Measurements from ENCODE around the gene ADAT1. TPM values are rescaled to one million over a fixed set of nuclear protein-coding genes. Genes with fewer than 3 reads are reported as not detected.

Gene ADAT1
- total RNA-seq, 1 experiment from 2014 or later, result 52.0 TPM

GRCh38 chr16:75576384-75576811 is 46.7 kb downstream of the ADAT1 start:
- DNase-seq (ENCODE audit: low read depth), result no peak

- DNase-seq (ENCODE audit: low read depth), result no peak
These were observed 47.1 kb downstream of the ADAT1 start for GRCh38 chr16:75575958-75576357.

GRCh38 chr16:75573955-75574354 is 49.1 kb downstream of the ADAT1 start:
- DNase-seq (ENCODE audit: low read depth), result no peak

- no peak for DNase-seq (ENCODE audit: low read depth)
These were observed 50.1 kb downstream of the ADAT1 start for GRCh38 chr16:75572864-75573542.

- no peak for DNase-seq (ENCODE audit: low read depth)
These were observed 52.5 kb downstream of the ADAT1 start for GRCh38 chr16:75570396-75571065.

- no peak for DNase-seq (ENCODE audit: low read depth)
These were observed 55.2 kb downstream of the ADAT1 start for GRCh38 chr16:75567911-75568310.

GRCh38 chr16:75566758-75567255 is 56.3 kb downstream of the ADAT1 start:
- DNase-seq (ENCODE audit: low read depth), result no peak

- peak; percentile 72 for DNase-seq (ENCODE audit: low read depth)
These were observed 56.9 kb downstream of the ADAT1 start, which contains the start of gene GABARAPL2 for GRCh38 chr16:75566040-75566757. TSS of gene GABARAPL2 (plus strand) at chr16:75566379. CDS start at chr16:75566487, 108 bp downstream.

GRCh38 chr16:75565640-75566039 is 57.4 kb downstream of the ADAT1 start:
- no peak for DNase-seq (ENCODE audit: low read depth)

- DNase-seq (ENCODE audit: low read depth), result peak; percentile 83
These were observed 63.3 kb downstream of the ADAT1 start for GRCh38 chr16:75559564-75560372.

GRCh38 chr16:75558846-75559401 is 64.2 kb downstream of the ADAT1 start:
- DNase-seq (ENCODE audit: low read depth), result no peak

GRCh38 chr16:75556431-75556950 is 66.6 kb downstream of the ADAT1 start:
- no peak for DNase-seq (ENCODE audit: low read depth)

GRCh38 chr16:75555707-75556430 is 67.2 kb downstream of the ADAT1 start, which contains the start of gene TMEM231:
TSS of gene TMEM231 (minus strand) at chr16:75556252. CDS start at chr16:75556209, 43 bp downstream.
- DNase-seq (ENCODE audit: low read depth), result peak; percentile 93

GRCh38 chr16:75555213-75555706 is 67.8 kb downstream of the ADAT1 start:
- DNase-seq (ENCODE audit: low read depth), result peak; percentile 90

- DNase-seq (ENCODE audit: low read depth), result no peak
These were observed 70.1 kb downstream of the ADAT1 start for GRCh38 chr16:75552951-75553350.

GRCh38 chr16:75550211-75550662 is 72.8 kb downstream of the ADAT1 start:
- DNase-seq (ENCODE audit: low read depth), result peak; percentile 20
